H1 (cell line): ENCODE measurements around the gene ANKRD11. TPM values are rescaled to one million over a fixed set of nuclear protein-coding genes. Genes with fewer than 3 reads are reported as not detected.

Experiments
- CTCF ChIA-PET: fragments of 300-600 bp; sonication (Branson Sonifier 250); formaldehyde crosslinking; loops from one replicate; lab custom pipeline; 2021; ENCODE audit not compliant: partially characterized antibody; lab: Charles Lee
- POLR2A ChIA-PET: fragments of 300-600 bp; sonication (Branson Sonifier 250); formaldehyde crosslinking; loops from one replicate; lab custom pipeline; 2021; ENCODE audit warnings: inconsistent platforms; ENCODE audit not compliant: partially characterized antibody; lab: Charles Lee
- DNase-seq, 2 experiments: peaks; one replicate each; pipeline versions ENCODE4 v3.0.0 to v3.0.0-alpha.2; 2010 to 2022; ENCODE audit warnings: low spot score in 2 of 2, low read depth in 1 of 2, mixed read lengths in 1 of 2
- FAIRE-seq: peaks from 2 replicates; lab custom pipeline; 2011; peaks lifted over from hg19 to GRCh38; lab: Jason Lieb, UNC
- H2AFZ ChIP-seq: 2 replicates; pipeline ENCODE4 v1.8.1; 2012; ENCODE audit warnings: low read length, inconsistent platforms
- H2AK5ac ChIP-seq: 2 replicates; pipeline ENCODE4 v1.6.1; 2013; ENCODE audit warnings: low read depth, low read length
- H2BK120ac ChIP-seq: replicated peaks from 2 replicates; pipeline ENCODE3; 2013; ENCODE audit warnings: low read depth, low read length, inconsistent platforms
- H2BK12ac ChIP-seq: 2 replicates; pipeline ENCODE4 v1.6.1; 2013; ENCODE audit warnings: low read depth, low read length
- H2BK15ac ChIP-seq: 2 replicates; pipeline ENCODE4 v1.6.1; 2013; ENCODE audit warnings: low read length
- H2BK20ac ChIP-seq: 2 replicates; pipeline ENCODE4 v1.6.1; 2013; ENCODE audit warnings: low read length
- H2BK5ac ChIP-seq: 2 replicates; pipeline ENCODE4 v1.6.1; 2013; ENCODE audit warnings: low read depth, low read length
- H3K14ac ChIP-seq: 2 replicates; pipeline ENCODE4 v1.6.1; 2013; ENCODE audit warnings: inconsistent platforms; ENCODE audit not compliant: insufficient read length
- H3K18ac ChIP-seq: 2 replicates; pipeline ENCODE4 v1.6.1; 2013; ENCODE audit warnings: low read length; ENCODE audit errors: extremely low read depth
- H3K23ac ChIP-seq: 2 replicates; pipeline ENCODE4 v1.6.1; 2013; ENCODE audit warnings: inconsistent platforms; ENCODE audit not compliant: insufficient read length
- H3K23me2 ChIP-seq: 2 replicates; pipeline ENCODE4 v1.6.1; 2013; ENCODE audit warnings: low read depth, low read length
- H3K27ac ChIP-seq: 2 replicates; pipeline ENCODE4 v1.6.1; 2011; ENCODE audit warnings: low read depth, low read length, inconsistent platforms
- H3K27me3 ChIP-seq, 4 experiments: replicated peaks in 1 of 4; 1 replicate in 1 of 4; 2 replicates in 3 of 4; pipeline versions ENCODE4 v1.6.1 to v1.8.1; 2011 to 2013; ENCODE audit warnings: low read length in 3 of 4, mild to moderate bottlenecking in 3 of 4, inconsistent platforms in 2 of 4, mixed read lengths in 2 of 4, moderate library complexity in 1 of 4; ENCODE audit not compliant: control insufficient read depth in 3 of 4, insufficient read depth in 3 of 4; ENCODE audit errors: extremely low read depth in 1 of 4
- H3K36me3 ChIP-seq, 4 experiments: 2 replicates each; pipeline versions ENCODE4 v1.6.1 to v1.8.1; 2011 to 2013; ENCODE audit warnings: mild to moderate bottlenecking in 4 of 4, low read length in 3 of 4, moderate library complexity in 2 of 4, control low read depth in 1 of 4, inconsistent platforms in 1 of 4; ENCODE audit not compliant: insufficient read depth in 4 of 4, control insufficient read depth in 2 of 4
- H3K4ac ChIP-seq: replicated peaks from 2 replicates; pipeline ENCODE3; 2013; ENCODE audit warnings: low read length, low read depth, mixed read lengths, inconsistent platforms; ENCODE audit not compliant: insufficient read length
- H3K4me1 ChIP-seq, 4 experiments: replicated peaks in 1 of 4; 1 replicate in 1 of 4; 2 replicates in 3 of 4; pipeline versions ENCODE4 v1.6.1 to v1.8.1; 2011 to 2013; ENCODE audit warnings: low read length in 3 of 4, inconsistent platforms in 2 of 4, mixed read lengths in 1 of 4; ENCODE audit not compliant: insufficient read depth in 4 of 4, control insufficient read depth in 3 of 4
- H3K4me2 ChIP-seq, 2 experiments: 2 replicates each; pipeline versions ENCODE4 v1.6.1 to v1.8.1; 2011 to 2013; ENCODE audit warnings: low read depth in 2 of 2, low read length in 2 of 2, control low read depth in 1 of 2, inconsistent platforms in 1 of 2, mild to moderate bottlenecking in 1 of 2; ENCODE audit not compliant: insufficient read depth in 1 of 2
- H3K4me3 ChIP-seq, 4 experiments: fragments of 200-600, 300-600 bp in 1 of 4; sonication (generic), shearing (Covaris generic), sonication (Bioruptor Twin) in 1 of 4; 2 replicates each; pipeline versions ENCODE4 v1.5.1 to v1.8.1; 2011 to 2016; ENCODE audit warnings: low read length in 4 of 4, low read depth in 3 of 4, control low read depth in 2 of 4, inconsistent platforms in 2 of 4, mild to moderate bottlenecking in 2 of 4, mixed read lengths in 1 of 4, moderate library complexity in 1 of 4; ENCODE audit not compliant: insufficient read depth in 2 of 4; ENCODE audit errors: extremely low read depth in 1 of 4
- H3K56ac ChIP-seq: replicated peaks from 2 replicates; pipeline ENCODE3; 2013; ENCODE audit warnings: low read depth, mild to moderate bottlenecking, mixed read lengths, low read length, inconsistent platforms; ENCODE audit not compliant: insufficient read length
- H3K79me1 ChIP-seq: 2 replicates; pipeline ENCODE4 v1.6.1; 2013; ENCODE audit warnings: low read depth, low read length, control low read depth
- H3K79me2 ChIP-seq, 2 experiments: 2 replicates each; pipeline versions ENCODE4 v1.6.1 to v1.8.1; 2012 to 2013; ENCODE audit warnings: low read length in 2 of 2, mild to moderate bottlenecking in 2 of 2, inconsistent platforms in 1 of 2; ENCODE audit not compliant: insufficient read depth in 2 of 2, control insufficient read depth in 1 of 2
- H3K9ac ChIP-seq, 4 experiments: replicated peaks in 1 of 4; 1 replicate in 1 of 4; 2 replicates in 3 of 4; pipeline versions ENCODE4 v1.6.1 to v1.8.1; 2011 to 2013; ENCODE audit warnings: low read depth in 3 of 4, low read length in 3 of 4, control low read depth in 2 of 4, mild to moderate bottlenecking in 2 of 4, moderate library complexity in 2 of 4, inconsistent platforms in 1 of 4; ENCODE audit errors: extremely low read depth in 1 of 4
- H3K9me3 ChIP-seq, 2 experiments: 2 replicates each; pipeline versions ENCODE4 v1.6.1 to v1.8.1; 2012 to 2013; ENCODE audit warnings: mild to moderate bottlenecking in 2 of 2, moderate library complexity in 2 of 2, control low read depth in 1 of 2, inconsistent platforms in 1 of 2, low read depth in 1 of 2, low read length in 1 of 2, mixed read lengths in 1 of 2; ENCODE audit not compliant: insufficient read depth in 2 of 2
- H4K20me1 ChIP-seq, 2 experiments: replicated peaks in 1 of 2; 2 replicates each; pipeline versions ENCODE3 to v1.8.1; 2011 to 2013; ENCODE audit warnings: inconsistent platforms in 2 of 2, low read length in 2 of 2, mild to moderate bottlenecking in 1 of 2; ENCODE audit not compliant: insufficient read depth in 2 of 2, control insufficient read depth in 1 of 2
- H4K5ac ChIP-seq: 2 replicates; pipeline ENCODE4 v1.6.1; 2013; ENCODE audit warnings: low read length, low read depth, mixed read lengths, inconsistent platforms; ENCODE audit not compliant: insufficient read length
- H4K8ac ChIP-seq: 2 replicates; pipeline ENCODE4 v1.8.0; 2013; ENCODE audit warnings: mild to moderate bottlenecking, moderate library complexity, low read length, inconsistent platforms; ENCODE audit not compliant: insufficient read depth; ENCODE audit errors: extremely low read depth
- H4K91ac ChIP-seq: replicated peaks from 2 replicates; pipeline ENCODE3; 2013; ENCODE audit warnings: low read length, mixed read lengths, inconsistent platforms; ENCODE audit not compliant: insufficient read length
- BACH1 ChIP-seq: IDR thresholded peaks from 2 replicates; pipeline ENCODE4 v1.6.1; 2012; ENCODE audit warnings: low read length, improper control_type of control experiment
- CHD2 ChIP-seq: IDR thresholded peaks from 2 replicates; pipeline ENCODE4 v1.6.1; 2012; ENCODE audit warnings: low read length, improper control_type of control experiment
- CREB1 ChIP-seq: IDR thresholded peaks from 2 replicates; pipeline ENCODE4 v1.6.1; 2012; ENCODE audit warnings: inconsistent platforms
- CTBP2 ChIP-seq: IDR thresholded peaks from 2 replicates; pipeline ENCODE4 v1.7.0; 2011; ENCODE audit warnings: borderline replicate concordance, mild to moderate bottlenecking, moderate library complexity, mixed read lengths, low read length; ENCODE audit not compliant: insufficient read depth, insufficient read length
- FOSL1 ChIP-seq: IDR thresholded peaks from 2 replicates; pipeline ENCODE4 v1.6.1; 2011; ENCODE audit warnings: mild to moderate bottlenecking, low read depth, low read length, moderate library complexity; ENCODE audit not compliant: insufficient read depth
- RNF2 ChIP-seq: fragments of 200-900, 300-1000 bp; sonication (generic); IDR thresholded peaks from 2 replicates; pipeline ENCODE4 v1.7.1; 2016; ENCODE audit warnings: borderline replicate concordance, low read depth, mild to moderate bottlenecking, antibody characterized with exemption, low read length; ENCODE audit not compliant: poor library complexity, severe bottlenecking; ENCODE audit errors: missing control alignments
- SIN3A ChIP-seq, 2 experiments: IDR thresholded peaks in 1 of 2; conservative IDR thresholded peaks in 1 of 2; 2 replicates each; pipeline ENCODE4 v1.6.1; 2011 to 2012; ENCODE audit warnings: low read length in 2 of 2, improper control_type of control experiment in 1 of 2, low read depth in 1 of 2, mild to moderate bottlenecking in 1 of 2
- SP1 ChIP-seq: IDR thresholded peaks from 2 replicates; pipeline ENCODE4 v1.6.1; 2011; ENCODE audit warnings: low read depth, low read length
- TAF1 ChIP-seq: IDR thresholded peaks from 2 replicates; pipeline ENCODE4 v1.6.1; 2011; ENCODE audit warnings: mild to moderate bottlenecking, low read depth, low read length
- TAF7 ChIP-seq: optimal IDR thresholded peaks from 2 replicates; pipeline ENCODE3; 2011; ENCODE audit warnings: low read depth, mild to moderate bottlenecking, inconsistent platforms, low read length, moderate library complexity, borderline replicate concordance
- WGBS, 2 experiments: shearing (Covaris generic) in 1 of 2; methylation state at CpG; one replicate each; pipeline versions ENCODE4 v1.1.6 to v1.1.7; 2013 to 2015; ENCODE audit warnings: low lambda C conversion rate in 2 of 2, mixed read lengths in 2 of 2, inconsistent platforms in 1 of 2, low coverage in 1 of 2, missing lambda C conversion rate in 1 of 2; ENCODE audit not compliant: insufficient replicate concordance in 2 of 2, insufficient coverage in 1 of 2, insufficient read length in 1 of 2; ENCODE audit errors: extremely low coverage in 1 of 2, missing lambda C conversion rate in 1 of 2; 5-methylcytosine and 5-hydroxymethylcytosine counted together
- polyA plus RNA-seq, 7 experiments: library from polyadenylated mRNA; depleted of rRNA in 3 of 7; stranded (reverse) in 5 of 7; unstranded in 2 of 7; fragments of >200 nt in 5 of 7; fragments of 200-250 nt in 2 of 7; gene quantifications; 1 replicate in 5 of 7; 2 replicates in 1 of 7; 4 replicates in 1 of 7; pipeline versions ENCODE4 v1.2.1 to v1.2.3, GENCODE V29; 2011 to 2013; ENCODE audit warnings: missing spikeins in 2 of 7, mixed read lengths in 2 of 7
- total RNA-seq: library from RNA; stranded (reverse); fragmentation: NEBNext Ultra II Directional; extraction: Animal tissue kit (Norgen Biotek cat#: 25700); gene quantifications from 2 replicates; pipeline ENCODE4 v1.2.1, GENCODE V29; 2021

The ANKRD11 gene
- total and polyA plus RNA-seq, 2 of the 8 experiments (the other 6 are each of a cell fraction or from before 2014, with no cell fraction given): 46.5 to 142 TPM

GRCh38 chr16:89361751-89362539 lies 128.4 kb downstream of the ANKRD11 start:
- H3K23ac ChIP-seq: no peak overlapping the region
- no peaks in the 10 kb centered on the region for H3K23me2 ChIP-seq
- H3K27me3 ChIP-seq: no peaks in the 10 kb centered on the region
- no peak overlapping the region for H3K4me3 ChIP-seq
- peak overlapping the region; percentile 4 for H2BK120ac ChIP-seq
- no peak overlapping the region for H2BK15ac ChIP-seq
- FAIRE-seq: no peak
- CTCF ChIA-PET: interaction anchor here (0.8 to 1.7 kb wide), 12 partner anchors 9 to 133 kb away, joined by 3 to 4 read pairs (median 4); no protein-coding TSS in a partner anchor
- no peaks in the 10 kb centered on the region for H3K36me3 ChIP-seq
- H3K14ac ChIP-seq: no peak overlapping the region
- H3K79me2 ChIP-seq: peaks cover 29 to 97% of the 10 kb centered on the region in 2 experiments
- no peak overlapping the region for H3K4ac ChIP-seq
- WGBS, 2 experiments: 73% methylated on average over 13 of the region's 13 CpGs; no CpG with 5 or more reads in 1 of the 2 experiments
- no peaks in the 10 kb centered on the region for H3K9me3 ChIP-seq
- H3K4me2 ChIP-seq: peak overlapping the region in 1 of 2 experiments; percentile 64; a peak in 1 of 4 replicates
- peak overlapping the region; percentile 98 for H2BK12ac ChIP-seq
- H2BK20ac ChIP-seq: no peak overlapping the region; the same call in 1 of the 2 replicates
- peaks cover 17 to 42% (median 25%) of the 10 kb centered on the region in 4 experiments for H3K4me1 ChIP-seq
- no peak overlapping the region for H2AFZ ChIP-seq
- peak overlapping the region; percentile 92 for H2BK5ac ChIP-seq
- no peak for DNase-seq
- no peak overlapping the region for H4K5ac ChIP-seq
- peak overlapping the region; percentile 39; the same call in 1 of the 2 replicates for H3K18ac ChIP-seq
- H4K91ac ChIP-seq: peak overlapping the region; percentile 87
- POLR2A ChIA-PET: interaction anchor here (0.5 to 2.6 kb wide), 9 partner anchors 8 to 137 kb away, joined by 3 to 8 read pairs (median 4); no protein-coding TSS in a partner anchor
- H4K8ac ChIP-seq: no peak overlapping the region
- peaks cover 23% of the 10 kb centered on the region for H3K79me1 ChIP-seq
- peak overlapping the region; percentile 68; the same call in 1 of the 2 replicates for H3K27ac ChIP-seq
- peaks cover 45 to 52% of the 10 kb centered on the region in 2 experiments for H4K20me1 ChIP-seq
- H3K9ac ChIP-seq: peak overlapping the region in 2 of 4 experiments; percentile 10 to 62; a peak in 2 of 7 replicates
- H2AK5ac ChIP-seq: peak overlapping the region; percentile 98
- no peak overlapping the region for H3K56ac ChIP-seq
- no peak for TF ChIP-seq TAF1
- no peak for TF ChIP-seq CHD2
- TF ChIP-seq TAF7: no peak
- no peak for TF ChIP-seq SP1
- no peak for TF ChIP-seq CREB1
- no peak for TF ChIP-seq SIN3A (conservative IDR thresholded peaks at IDR 0.05 in 1 of 2, IDR thresholded peaks at IDR 0.05 in 1 of 2; ENCODE audit: low read depth in 1 of 2, low read length in 2 of 2)
- TF ChIP-seq CTBP2: no peak
- no peak for TF ChIP-seq BACH1
- no peak for TF ChIP-seq RNF2
- no peak for TF ChIP-seq FOSL1
